ENCODE results near the gene RPL3. TPM values are rescaled to one million over a fixed set of nuclear protein-coding genes. Genes with fewer than 3 reads are reported as not detected.

The RPL3 gene
- total RNA-seq, 2 donors from 2014 or later: 908 to 1,235 TPM

DNA sequence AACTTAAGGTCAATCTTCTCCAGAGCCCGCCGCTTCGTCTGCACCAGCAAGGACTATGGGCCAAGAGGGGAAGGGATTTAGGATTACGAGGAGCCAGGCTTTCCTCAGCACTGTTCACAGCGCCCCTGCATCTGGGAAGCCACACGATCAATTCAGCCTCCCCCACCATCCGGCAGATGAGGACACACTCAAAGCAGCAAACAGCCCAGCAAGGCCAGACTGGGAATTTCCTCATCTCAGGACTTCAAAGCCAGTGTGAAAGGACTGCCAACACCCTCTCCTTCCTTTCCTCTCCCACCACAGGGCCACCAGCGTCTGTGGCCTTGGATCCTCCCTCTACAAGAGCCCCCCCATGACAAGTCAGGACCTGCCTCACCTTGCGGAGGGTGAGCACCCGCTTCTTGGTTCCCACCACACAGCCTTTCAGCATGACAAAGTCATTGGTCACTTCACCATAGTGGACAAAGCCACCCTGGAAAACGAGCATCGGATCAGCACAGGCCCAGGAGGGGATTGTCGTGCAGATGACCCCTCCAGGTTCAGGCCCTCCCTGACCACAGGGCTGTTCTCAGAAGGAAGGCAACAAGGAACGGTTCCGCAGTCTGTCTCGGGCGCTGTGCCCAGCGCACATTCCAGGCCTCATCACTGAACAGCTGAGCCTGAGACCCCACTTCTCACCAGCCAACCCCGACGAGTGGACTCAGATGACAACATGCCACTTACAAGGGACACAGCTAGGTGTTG is 6.0 kb downstream of the RPL3 start:
- DNase-seq (ENCODE audit: low spot score): no peak
- H3K36me3 ChIP-seq: peaks cover 62% of the 10 kb centered on the region
- H3K27me3 ChIP-seq (replicated peaks; ENCODE audit: insufficient read depth): no peaks in the 10 kb centered on the region

DNA sequence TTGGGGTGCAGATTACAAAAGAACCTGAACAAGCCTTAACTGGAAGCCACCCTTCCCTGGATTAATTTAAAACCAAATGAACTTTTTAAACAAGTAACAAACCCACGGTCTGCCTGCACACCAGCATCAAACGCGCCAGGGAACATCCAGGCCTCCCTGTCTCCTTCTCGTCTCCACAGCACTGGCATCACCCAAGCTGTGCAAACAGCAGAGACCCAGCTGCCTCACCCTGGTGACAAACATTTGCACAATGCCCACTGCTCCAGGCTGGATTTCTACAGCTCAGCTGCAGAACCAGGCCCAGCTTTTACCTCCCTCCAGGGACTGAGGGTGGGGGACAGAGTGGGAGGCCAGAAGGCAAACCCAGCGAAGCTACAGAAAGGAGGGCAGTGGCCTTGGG is 7.0 kb downstream of the RPL3 start:
- no peak overlapping the region for H3K4me3 ChIP-seq
- no peak for TF ChIP-seq CTCF (IDR thresholded peaks at IDR 0.05)
- H3K4me1 ChIP-seq (ENCODE audit: control insufficient read depth in 1 of 2, low read depth in 2 of 2): peaks cover 15 to 45% of the 10 kb centered on the region in 2 donors
- peaks cover 57% of the 10 kb centered on the region for H3K36me3 ChIP-seq
- DNase-seq (ENCODE audit: low spot score): no peak
- H3K27me3 ChIP-seq (replicated peaks; ENCODE audit: insufficient read depth): no peaks in the 10 kb centered on the region
- ATAC-seq (ENCODE audit: insufficient number of reproducible peaks, low FRiP score, low read depth): no peak
- H3K9me3 ChIP-seq: no peaks in the 10 kb centered on the region
- no peak overlapping the region for H3K27ac ChIP-seq

More for the DNA sequence above, 6.0 kb downstream of the RPL3 start:
- no peak overlapping the region for H3K27ac ChIP-seq
- H3K9me3 ChIP-seq: no peaks in the 10 kb centered on the region
- no peak overlapping the region for H3K4me3 ChIP-seq
- no peak for ATAC-seq (ENCODE audit: insufficient number of reproducible peaks, low FRiP score, low read depth)
- H3K4me1 ChIP-seq (ENCODE audit: control insufficient read depth in 1 of 2, low read depth in 2 of 2): peaks cover 16 to 52% of the 10 kb centered on the region in 2 donors
- no peak for TF ChIP-seq CTCF (IDR thresholded peaks at IDR 0.05)

- Histone ChIP-seq H3K27ac (no peak overlapping the region), H3K36me3 (peaks cover 51% of the 10 kb centered on the region), H3K4me1 (ENCODE audit: control insufficient read depth in 1 of 2, low read depth in 2 of 2) (peaks cover 8 to 39% of the 10 kb centered on the region in 2 donors), H3K4me3 (no peak overlapping the region), H3K27me3 (replicated peaks; ENCODE audit: insufficient read depth) (no peaks in the 10 kb centered on the region), H3K9me3 (no peaks in the 10 kb centered on the region)
- no peak for DNase-seq (ENCODE audit: low spot score)
- no peak for TF ChIP-seq CTCF (IDR thresholded peaks at IDR 0.05)
- no peak for ATAC-seq (ENCODE audit: insufficient number of reproducible peaks, low FRiP score, low read depth)
Measured at GRCh38 chr22:39311592-39312400, 7.6 kb downstream of the RPL3 start.

DNA sequence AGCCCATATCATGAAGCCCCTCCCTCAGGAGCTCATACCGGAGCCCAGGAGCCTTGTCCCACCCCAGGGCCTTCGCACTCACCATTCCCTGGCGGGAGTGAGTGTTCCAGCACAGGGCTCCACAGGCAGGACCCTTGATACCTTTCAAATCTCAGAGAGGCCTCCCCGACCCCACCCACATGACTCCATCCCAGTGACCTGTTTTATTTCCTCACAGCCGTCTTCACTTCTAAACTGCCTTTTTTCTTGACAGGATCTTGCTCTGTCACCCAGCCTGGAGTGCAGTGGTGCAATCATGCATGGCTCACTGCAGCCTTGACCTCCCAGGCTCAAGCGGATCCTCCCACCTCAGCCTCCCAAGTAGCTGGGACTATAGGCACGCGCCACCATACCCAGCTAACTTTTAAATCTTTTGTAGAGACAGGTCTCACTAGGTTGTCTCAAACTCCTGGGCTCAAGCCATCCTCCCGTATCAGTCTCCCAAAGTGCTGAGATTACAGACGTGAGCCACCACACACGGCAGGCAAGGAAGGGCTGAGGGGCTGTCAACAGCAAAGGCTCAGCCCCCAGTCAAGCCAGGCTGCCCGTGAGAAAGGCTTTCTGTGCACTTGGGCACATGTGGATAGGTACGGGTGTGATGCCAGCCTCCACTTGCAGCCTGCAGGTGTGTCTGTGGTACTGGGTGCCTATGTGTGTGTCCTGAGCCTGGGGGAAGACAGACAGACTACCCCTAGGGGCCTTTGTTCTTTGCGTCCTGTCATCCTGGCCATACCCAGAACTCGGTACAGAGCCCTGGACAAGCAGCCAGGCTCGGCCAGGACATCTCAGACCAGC is 9.3 kb downstream of the RPL3 start:
- no peak for ATAC-seq (ENCODE audit: insufficient number of reproducible peaks, low FRiP score, low read depth)
- Histone ChIP-seq H3K36me3 (peaks cover 37% of the 10 kb centered on the region), H3K27ac (peak overlapping the region in 1 of 2 donors; percentile 70), H3K4me3 (no peak overlapping the region), H3K27me3 (replicated peaks; ENCODE audit: insufficient read depth) (no peaks in the 10 kb centered on the region), H3K9me3 (no peaks in the 10 kb centered on the region), H3K4me1 (ENCODE audit: control insufficient read depth in 1 of 2, low read depth in 2 of 2) (peaks cover 4 to 22% of the 10 kb centered on the region in 2 donors)
- no peak for TF ChIP-seq CTCF (IDR thresholded peaks at IDR 0.05)
- DNase-seq (ENCODE audit: low spot score): no peak

Data from thoracic aorta (tissue), 2 donors.